Gastroesophageal sphincter (tissue), 4 donors: Measurements from ENCODE around the gene C1QTNF4. TPM values are rescaled to one million over a fixed set of nuclear protein-coding genes. Genes with fewer than 3 reads are reported as not detected.

Source experiments
- ATAC-seq: fragments of 150-250 bp; one replicate; pipeline ENCODE4 v1.9.1; 2016; ENCODE audit warnings: mild to moderate bottlenecking, moderate library complexity
- H3K27ac ChIP-seq, 4 donors: fragments of 200-600 bp; sonication (generic) in 3 of 4; 1 replicate in 3 of 4; 2 replicates in 1 of 4; pipeline ENCODE4 v1.5.1; 2016 to 2019
- H3K27me3 ChIP-seq: fragments of 200-600 bp; sonication (generic); one replicate; pipeline ENCODE4 v1.5.1; 2019
- H3K36me3 ChIP-seq, 2 donors: fragments of 200-600 bp; sonication (generic); one replicate each; pipeline ENCODE4 v1.5.1; 2019; ENCODE audit warnings: control low read depth in 1 of 2
- H3K4me1 ChIP-seq, 3 donors: fragments of 200-600 bp; sonication (generic); 1 replicate in 2 of 3; 2 replicates in 1 of 3; pipeline ENCODE4 v1.5.1; 2016 to 2019; ENCODE audit warnings: control low read depth in 2 of 3
- H3K4me3 ChIP-seq, 2 donors: fragments of 200-600 bp; sonication (generic); one replicate each; pipeline ENCODE4 v1.5.1; 2019; ENCODE audit warnings: mild to moderate bottlenecking in 1 of 2, moderate library complexity in 1 of 2
- H3K9me3 ChIP-seq, 3 donors: fragments of 200-600 bp; sonication (generic); one replicate each; pipeline ENCODE4 v1.5.1; 2017 to 2019; ENCODE audit warnings: control low read depth in 2 of 3
- EP300 ChIP-seq: sonication (generic); formaldehyde crosslinking; IDR thresholded peaks from one replicate; pipeline ENCODE4 v1.6.1; 2017; ENCODE audit warnings: antibody characterized with exemption, mild to moderate bottlenecking
- POLR2A ChIP-seq, 2 donors: fragments of 450-650 bp; IDR thresholded peaks; one replicate each; pipeline ENCODE4 v1.6.1; 2017; ENCODE audit warnings: antibody characterized with exemption in 2 of 2, mild to moderate bottlenecking in 2 of 2, moderate library complexity in 1 of 2
- POLR2AphosphoS5 ChIP-seq: sonication (generic); formaldehyde crosslinking; IDR thresholded peaks from one replicate; pipeline ENCODE4 v1.6.1; 2017; ENCODE audit warnings: antibody characterized with exemption
- whole genome bisulfite sequencing, 2 donors: methylation state at CpG; one replicate each; pipeline ENCODE4 v1.1.5; 2018; ENCODE audit warnings: low coverage in 1 of 2; 5-methylcytosine and 5-hydroxymethylcytosine counted together
- total RNA-seq, 4 donors: library from RNA; depleted of rRNA; stranded (reverse); fragments of >200 nt; gene quantifications; one replicate each; pipeline ENCODE4 v1.1.0, GENCODE V29; 2016
- TF ChIP-seq, protein P1 (sequence below), 4 experiments: fragments of 200-600 bp in 2 of 4; fragments of 450-650 bp in 2 of 4; sonication (generic) in 1 of 4; IDR thresholded peaks; one replicate each; pipeline ENCODE4 v1.5.1; 2017 to 2019; ENCODE audit warnings: antibody characterized with exemption in 4 of 4, mild to moderate bottlenecking in 2 of 4, moderate library complexity in 2 of 4

Gene C1QTNF4
- total RNA-seq, 4 donors from 2014 or later = 0.47 to 5.1 (median 2.3) TPM

DNA sequence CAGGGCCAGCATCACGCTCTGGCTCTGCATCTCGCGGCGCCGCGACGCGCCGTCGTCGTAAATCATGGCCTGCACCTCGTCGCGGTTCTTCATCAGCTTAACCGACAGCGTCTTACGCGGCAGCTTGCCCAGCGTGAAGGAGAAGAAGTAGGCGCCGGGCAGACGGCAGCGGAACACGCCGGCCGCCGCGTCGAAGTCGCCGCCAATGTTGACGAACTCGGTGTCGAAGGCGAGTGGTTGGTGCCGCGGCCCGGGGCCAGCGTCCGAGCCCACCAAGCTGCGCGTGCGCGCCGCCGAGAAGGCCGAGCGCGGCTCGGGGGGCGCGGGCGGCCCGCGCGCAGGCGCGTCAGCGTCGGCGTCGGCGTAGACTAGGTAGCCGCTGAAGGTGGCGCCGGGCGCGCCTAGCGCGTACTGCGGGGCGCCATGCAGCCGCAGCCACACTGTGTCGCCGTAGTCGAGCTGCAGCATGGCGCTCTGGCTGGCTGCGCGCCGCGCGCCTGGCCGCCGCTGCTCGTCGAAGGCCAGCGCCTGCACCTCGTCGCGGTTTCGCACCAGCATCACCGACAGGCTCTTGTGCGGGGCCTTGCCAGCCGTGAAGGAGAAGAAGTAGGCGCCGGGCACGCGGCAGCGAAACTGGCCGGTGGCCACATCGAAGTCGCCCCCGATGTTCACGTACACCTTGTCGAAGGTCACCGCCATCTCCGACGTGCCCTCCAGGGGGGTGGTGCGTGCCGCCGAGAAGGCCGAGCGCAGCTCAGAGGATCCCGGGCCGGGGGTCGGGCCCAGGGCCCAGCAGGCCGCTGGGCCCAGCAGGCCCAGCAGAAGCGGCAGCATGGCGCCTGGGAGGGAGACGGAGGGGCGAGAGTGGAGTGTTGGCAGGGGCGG, 4.0 kb downstream of the C1QTNF4 start:
- WGBS, 2 donors = 100% methylated on average over 5 of the region's 122 CpGs; no CpG with 5 or more reads in 1 of the 2 donors
- Histone ChIP-seq H3K27me3 (peaks cover 65% of the 10 kb centered on the region), H3K4me3 (peak overlapping the region in 1 of 2 donors; percentile 49), H3K9me3 (peaks cover 0 to 4% (median 0%) of the 10 kb centered on the region in 3 donors), H3K36me3 (peaks cover 0 to 11% of the 10 kb centered on the region in 2 donors), H3K27ac (peak overlapping the region in 2 of 4 donors; percentile 22 to 64), H3K4me1 (peaks cover 0 to 50% (median 11%) of the 10 kb centered on the region in 3 donors)
- TF ChIP-seq EP300 (no peak), POLR2A (IDR thresholded peaks at IDR 0.05) (no peak), POLR2AphosphoS5 (no peak)
- TF ChIP-seq, protein P1, sequence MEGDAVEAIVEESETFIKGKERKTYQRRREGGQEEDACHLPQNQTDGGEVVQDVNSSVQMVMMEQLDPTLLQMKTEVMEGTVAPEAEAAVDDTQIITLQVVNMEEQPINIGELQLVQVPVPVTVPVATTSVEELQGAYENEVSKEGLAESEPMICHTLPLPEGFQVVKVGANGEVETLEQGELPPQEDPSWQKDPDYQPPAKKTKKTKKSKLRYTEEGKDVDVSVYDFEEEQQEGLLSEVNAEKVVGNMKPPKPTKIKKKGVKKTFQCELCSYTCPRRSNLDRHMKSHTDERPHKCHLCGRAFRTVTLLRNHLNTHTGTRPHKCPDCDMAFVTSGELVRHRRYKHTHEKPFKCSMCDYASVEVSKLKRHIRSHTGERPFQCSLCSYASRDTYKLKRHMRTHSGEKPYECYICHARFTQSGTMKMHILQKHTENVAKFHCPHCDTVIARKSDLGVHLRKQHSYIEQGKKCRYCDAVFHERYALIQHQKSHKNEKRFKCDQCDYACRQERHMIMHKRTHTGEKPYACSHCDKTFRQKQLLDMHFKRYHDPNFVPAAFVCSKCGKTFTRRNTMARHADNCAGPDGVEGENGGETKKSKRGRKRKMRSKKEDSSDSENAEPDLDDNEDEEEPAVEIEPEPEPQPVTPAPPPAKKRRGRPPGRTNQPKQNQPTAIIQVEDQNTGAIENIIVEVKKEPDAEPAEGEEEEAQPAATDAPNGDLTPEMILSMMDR (IDR thresholded peaks at IDR 0.05) = no peak
- no peak for ATAC-seq

DNA sequence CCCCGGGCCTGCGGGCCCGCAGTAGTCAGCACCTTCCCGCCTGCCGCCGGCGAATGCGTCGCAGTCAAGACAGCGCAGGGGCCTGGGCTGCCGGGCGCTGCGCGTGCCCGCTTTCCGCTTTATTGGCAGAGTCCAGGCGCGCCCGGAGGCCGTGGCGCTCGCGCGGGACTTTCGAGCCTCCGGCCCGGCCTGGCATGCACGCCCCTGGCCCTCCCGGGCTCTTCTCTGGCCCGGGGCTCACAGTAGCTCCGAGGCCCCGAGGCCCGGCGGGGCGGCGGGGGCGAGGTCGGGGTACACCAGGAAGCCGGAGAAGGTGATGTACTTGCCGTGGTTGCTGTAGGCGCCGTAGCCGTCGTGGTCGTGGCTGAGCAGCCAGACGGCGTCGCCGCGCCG, 4.6 kb downstream of the C1QTNF4 start:
- TF ChIP-seq, protein P1 (IDR thresholded peaks at IDR 0.05) = no peak
- TF ChIP-seq POLR2AphosphoS5 (no peak), EP300 (no peak), POLR2A (IDR thresholded peaks at IDR 0.05) (no peak)
- peaks cover 0 to 4% (median 0%) of the 10 kb centered on the region in 3 donors for H3K9me3 ChIP-seq
- peak overlapping the region in 1 of 2 donors; percentile 49 for H3K4me3 ChIP-seq
- peak; percentile 15 for ATAC-seq
- 85% methylated on average over 4 of the region's 51 CpGs; no CpG with 5 or more reads in 1 of the 2 donors for whole genome bisulfite sequencing, 2 donors
- H3K27ac ChIP-seq = peak overlapping the region in 2 of 4 donors; percentile 22 to 64
- peaks cover 0 to 50% (median 11%) of the 10 kb centered on the region in 3 donors for H3K4me1 ChIP-seq
- H3K36me3 ChIP-seq = peaks cover 0 to 17% of the 10 kb centered on the region in 2 donors
- H3K27me3 ChIP-seq = peaks cover 58% of the 10 kb centered on the region

DNA sequence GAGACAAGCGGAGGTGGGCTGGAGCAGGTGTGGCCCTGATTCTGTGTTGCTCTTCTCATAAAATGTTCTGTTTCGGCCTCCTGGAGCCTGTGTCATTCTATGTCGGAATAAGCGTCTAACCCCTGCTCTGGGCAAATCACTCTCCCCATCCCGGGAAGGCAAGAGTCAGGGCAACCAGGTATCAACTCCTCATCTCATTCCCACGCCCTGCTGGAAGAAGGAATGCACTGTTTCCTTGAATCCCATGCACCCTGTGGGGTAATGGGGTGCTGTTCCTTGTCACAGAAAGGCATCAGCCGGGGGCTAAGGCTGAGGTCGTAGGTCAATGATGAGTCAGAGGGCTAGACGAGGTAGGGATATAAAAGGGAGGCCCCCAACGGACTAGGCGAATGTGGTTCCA, 5.1 kb downstream of the C1QTNF4 start:
- Histone ChIP-seq H3K36me3 (peaks cover 0 to 22% of the 10 kb centered on the region in 2 donors), H3K27me3 (peaks cover 54% of the 10 kb centered on the region), H3K9me3 (peaks cover 0 to 4% (median 0%) of the 10 kb centered on the region in 3 donors), H3K27ac (peak overlapping the region in 2 of 4 donors; percentile 5 to 64), H3K4me3 (peak overlapping the region in 1 of 2 donors; percentile 49), H3K4me1 (peaks cover 0 to 46% (median 8%) of the 10 kb centered on the region in 3 donors)
- WGBS, 2 donors = 100% methylated on average over 1 to 6 of the region's 11 CpGs
- no peak for TF ChIP-seq POLR2AphosphoS5
- TF ChIP-seq POLR2A (IDR thresholded peaks at IDR 0.05) = no peak
- no peak for TF ChIP-seq EP300
- TF ChIP-seq, protein P1 (IDR thresholded peaks at IDR 0.05) = no peak
- no peak for ATAC-seq

DNA sequence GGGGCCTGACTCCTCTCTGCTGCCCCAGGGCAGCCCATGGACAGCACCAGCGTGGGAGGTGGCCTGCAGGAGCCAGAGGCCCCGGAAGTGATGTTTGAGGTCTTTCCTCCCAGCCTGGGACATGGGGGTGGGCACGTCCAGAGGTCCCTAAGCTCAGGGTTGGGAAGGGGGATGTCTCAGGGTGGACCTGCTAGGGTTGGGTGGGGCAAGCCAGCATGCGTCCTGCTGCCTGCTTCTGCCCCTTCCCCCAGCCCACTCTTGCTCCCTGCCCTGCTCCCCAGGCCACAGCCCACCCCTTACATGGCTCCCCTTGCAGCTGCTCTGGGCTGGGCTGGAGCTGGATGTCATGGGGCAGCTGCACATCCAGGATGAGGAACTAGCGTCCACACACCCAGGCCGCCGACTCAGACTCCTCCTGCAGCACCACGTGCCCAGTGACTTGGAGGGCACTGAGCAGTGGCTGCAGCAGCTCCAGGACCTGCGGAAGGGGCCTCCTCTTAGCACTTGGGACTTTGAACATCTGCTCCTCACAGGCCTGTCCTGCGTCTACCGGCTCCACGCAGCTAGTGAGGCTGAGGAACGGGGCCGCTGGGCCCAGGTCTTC, 6.4 kb downstream of the C1QTNF4 start:
- Histone ChIP-seq H3K27me3 (peaks cover 41% of the 10 kb centered on the region), H3K9me3 (peaks cover 0 to 4% (median 0%) of the 10 kb centered on the region in 3 donors), H3K36me3 (peaks cover 0 to 35% of the 10 kb centered on the region in 2 donors), H3K4me1 (peaks cover 0 to 35% (median 0%) of the 10 kb centered on the region in 3 donors), H3K4me3 (no peak overlapping the region), H3K27ac (no peak overlapping the region)
- whole genome bisulfite sequencing, 2 donors = 83% methylated on average over 1 of the region's 14 CpGs; no CpG with 5 or more reads in 1 of the 2 donors
- TF ChIP-seq, protein P1 (IDR thresholded peaks at IDR 0.05) = no peak
- TF ChIP-seq POLR2A (IDR thresholded peaks at IDR 0.05) (no peak), EP300 (no peak), POLR2AphosphoS5 (no peak)
- peak; percentile 49 for ATAC-seq
